PFSK-1 (cell line): ENCODE results near the gene ATP6V0E2.

Experiments
- POLR2AphosphoS5 ChIP-seq: IDR thresholded peaks from 2 replicates; pipeline ENCODE4 v1.6.1; 2012; ENCODE audit warnings: low read depth, mild to moderate bottlenecking, control low read depth, low read length, moderate library complexity
- REST ChIP-seq, 2 experiments: IDR thresholded peaks; 2 replicates each; pipeline versions ENCODE4 v1.6.1 to v1.8.0; 2011 to 2012; ENCODE audit warnings: low read depth in 2 of 2, low read length in 2 of 2, control low read depth in 1 of 2, inconsistent platforms in 1 of 2, mild to moderate bottlenecking in 1 of 2, moderate library complexity in 1 of 2; ENCODE audit not compliant: insufficient read depth in 1 of 2
- SIN3A ChIP-seq: IDR thresholded peaks from 2 replicates; pipeline ENCODE4 v1.6.1; 2012; ENCODE audit warnings: mild to moderate bottlenecking, low read length, moderate library complexity, borderline replicate concordance; ENCODE audit not compliant: insufficient read depth

DNA sequence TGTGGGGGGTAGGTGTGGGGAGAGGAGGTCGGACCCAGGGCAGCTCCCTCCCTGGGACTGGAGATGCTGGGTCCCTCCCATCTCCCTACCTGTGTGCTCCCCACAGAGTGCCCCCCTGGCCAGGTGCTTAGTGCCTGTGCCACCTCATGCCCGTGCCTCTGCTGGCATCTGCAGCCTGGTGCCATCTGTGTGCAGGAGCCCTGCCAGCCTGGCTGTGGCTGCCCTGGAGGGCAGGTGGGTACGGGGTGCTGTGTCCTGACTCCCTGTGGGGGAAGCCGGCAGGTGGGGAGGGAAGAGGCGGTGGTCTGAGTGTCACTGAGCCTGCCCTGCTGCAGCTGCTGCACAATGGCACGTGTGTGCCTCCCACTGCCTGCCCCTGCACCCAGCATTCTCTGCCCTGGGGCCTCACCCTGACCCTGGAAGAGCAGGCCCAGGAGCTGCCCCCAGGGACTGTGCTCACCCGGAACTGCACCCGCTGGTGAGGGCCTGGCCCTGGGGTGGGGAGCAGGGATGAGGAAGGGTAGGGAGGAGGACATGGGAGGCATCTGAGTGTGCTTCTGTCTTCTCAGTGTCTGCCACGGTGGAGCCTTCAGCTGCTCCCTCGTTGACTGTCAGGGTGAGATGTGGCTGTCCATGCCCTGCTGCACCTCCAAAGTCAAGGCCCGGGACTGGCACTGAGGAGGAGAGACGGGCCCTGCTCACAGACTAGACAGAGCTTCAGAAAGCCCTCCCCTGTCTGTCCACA, 47.3 kb upstream of the ATP6V0E2 start:
- no peak for TF ChIP-seq POLR2AphosphoS5
- no peak for TF ChIP-seq REST (IDR thresholded peaks at IDR 0.05; ENCODE audit: insufficient read depth in 1 of 2, low read depth in 2 of 2, low read length in 2 of 2)
- TF ChIP-seq SIN3A, result no peak
